HTR-8/SVneo (cell line): ENCODE measurements around the gene NSUN2.
"Not testable (repeated sequence)": the region's sequence is repeated elsewhere in the genome, so short reads cannot be mapped to it uniquely, and the experiment has no call there.

Experiments
- DNase-seq: peaks from one replicate; pipeline ENCODE4 v3.0.0; 2011; ENCODE audit warnings: low spot score, mixed read lengths; ENCODE audit not compliant: insufficient read length
- FAIRE-seq: peaks from 2 replicates; lab custom pipeline; 2011; peaks lifted over from hg19 to GRCh38; lab: Jason Lieb, UNC

The NSUN2 gene

GRCh38 chr5:6585939-6586646 lies 46.8 kb downstream of the NSUN2 start:
- DNase-seq (no peak), FAIRE-seq (peak; percentile 33)

GRCh38 chr5:6585168-6585567 lies 47.7 kb downstream of the NSUN2 start:
- FAIRE-seq = no peak
- no peak for DNase-seq

- DNase-seq (no peak), FAIRE-seq (no peak)
Observed at GRCh38 chr5:6584727-6585126, 48.1 kb downstream of the NSUN2 start.

- FAIRE-seq (no peak), DNase-seq (no peak)
Observed at GRCh38 chr5:6584101-6584645, 48.7 kb downstream of the NSUN2 start.

GRCh38 chr5:6583049-6583880 lies 49.6 kb downstream of the NSUN2 start:
- no peak for DNase-seq

GRCh38 chr5:6582507-6583048 lies 50.3 kb downstream of the NSUN2 start:
- no peak for FAIRE-seq
- no peak for DNase-seq

More at GRCh38 chr5:6583049-6583880, 49.6 kb downstream of the NSUN2 start:
- no peak for FAIRE-seq

GRCh38 chr5:6581559-6582426 lies 51.1 kb downstream of the NSUN2 start:
- FAIRE-seq = no peak
- no peak for DNase-seq

- no peak for FAIRE-seq
- DNase-seq = no peak
Observed at GRCh38 chr5:6581090-6581489, 51.8 kb downstream of the NSUN2 start.

GRCh38 chr5:6579535-6579934 lies 53.3 kb downstream of the NSUN2 start:
- no peak for FAIRE-seq
- no peak for DNase-seq

GRCh38 chr5:6578676-6579343 lies 54.0 kb downstream of the NSUN2 start:
- no peak for FAIRE-seq
- DNase-seq = no peak

- FAIRE-seq (peak; percentile 66), DNase-seq (peak; percentile 74)
Observed at GRCh38 chr5:6576861-6577501, 55.9 kb downstream of the NSUN2 start.

- DNase-seq (no peak), FAIRE-seq (no peak)
Observed at GRCh38 chr5:6574537-6575245, 58.2 kb downstream of the NSUN2 start.

GRCh38 chr5:6574111-6574510 lies 58.7 kb downstream of the NSUN2 start:
- no peak for DNase-seq

GRCh38 chr5:6573651-6574101 lies 59.2 kb downstream of the NSUN2 start:
- FAIRE-seq = no peak
- DNase-seq = no peak

More at GRCh38 chr5:6574111-6574510, 58.7 kb downstream of the NSUN2 start:
- FAIRE-seq = no peak

- FAIRE-seq = no peak
Observed at GRCh38 chr5:6572825-6573380, 59.9 kb downstream of the NSUN2 start.

GRCh38 chr5:6572086-6572824 lies 60.6 kb downstream of the NSUN2 start:
- FAIRE-seq (no peak), DNase-seq (no peak)

More at GRCh38 chr5:6572825-6573380, 59.9 kb downstream of the NSUN2 start:
- DNase-seq = no peak

GRCh38 chr5:6571607-6572006 lies 61.2 kb downstream of the NSUN2 start:
- not testable (repeated sequence) for DNase-seq, FAIRE-seq
